Activated CD8-positive, alpha-beta memory T cell treated with anti-CD3 and anti-CD28 coated beads for 4 hours (primary cell): ENCODE measurements around the gene KIF5A.
"Not testable (repeated sequence)": the region's sequence is repeated elsewhere in the genome, so short reads cannot be mapped to it uniquely, and the experiment has no call there.

Experiments used
- DNase-seq, 2 donors: peaks; one replicate each; pipeline ENCODE4 v3.0.0-alpha.2; 2020; ENCODE audit warnings: low read depth in 2 of 2

KIF5A gene

GRCh38 chr12:57554897-57555296 is 5.1 kb downstream of the KIF5A start:
- DNase-seq: no peak

- DNase-seq: no peak
These were observed 9.0 kb downstream of the KIF5A start for GRCh38 chr12:57558864-57559263.

- no peak for DNase-seq
These were observed 10.7 kb downstream of the KIF5A start for GRCh38 chr12:57560516-57560915.

- DNase-seq: not testable (repeated sequence)
These were observed 11.3 kb downstream of the KIF5A start for GRCh38 chr12:57561117-57561516.

- DNase-seq: no peak
These were observed 13.5 kb downstream of the KIF5A start for GRCh38 chr12:57563358-57563757.

- DNase-seq: no peak
These were observed 14.4 kb downstream of the KIF5A start for GRCh38 chr12:57564178-57564740.

GRCh38 chr12:57568838-57569237 is 19.0 kb downstream of the KIF5A start:
- DNase-seq: no peak

- DNase-seq: no peak
These were observed 20.0 kb downstream of the KIF5A start for GRCh38 chr12:57569858-57570257.

GRCh38 chr12:57570438-57570837 is 20.6 kb downstream of the KIF5A start:
- DNase-seq: not testable (repeated sequence)

- DNase-seq: no peak
These were observed 22.3 kb downstream of the KIF5A start for GRCh38 chr12:57571926-57572762.

GRCh38 chr12:57574795-57575194 is 25.0 kb downstream of the KIF5A start:
- no peak for DNase-seq

- DNase-seq: no peak
These were observed 26.1 kb downstream of the KIF5A start for GRCh38 chr12:57575771-57576612.

GRCh38 chr12:57576613-57577160 is 26.8 kb downstream of the KIF5A start:
- DNase-seq: no peak

- DNase-seq: no peak
These were observed 28.3 kb downstream of the KIF5A start for GRCh38 chr12:57577981-57578758.

- DNase-seq: no peak
These were observed 29.2 kb downstream of the KIF5A start for GRCh38 chr12:57579011-57579410.

GRCh38 chr12:57579677-57580465 is 30.0 kb downstream of the KIF5A start:
- DNase-seq: no peak

GRCh38 chr12:57580466-57580795 is 30.6 kb downstream of the KIF5A start:
- DNase-seq: no peak

- DNase-seq: no peak
These were observed 32.0 kb downstream of the KIF5A start for GRCh38 chr12:57581802-57582201.

GRCh38 chr12:57582440-57582839 is 32.6 kb downstream of the KIF5A start:
- no peak for DNase-seq

- DNase-seq: peak; percentile 39 to 52
These were observed 33.4 kb downstream of the KIF5A start for GRCh38 chr12:57583008-57583831.
